PC-3 (cell line): Measurements from ENCODE around the gene BCL11A. TPM values are rescaled to one million over a fixed set of nuclear protein-coding genes. Genes with fewer than 3 reads are reported as not detected.

Experiments used
- ATAC-seq: fragments of 200-7000 bp; cut with Tn5 transposase; 2 replicates; pipeline ENCODE4 v1.9.1; 2020; ENCODE audit warnings: mild to moderate bottlenecking, moderate library complexity
- BruUV-seq: library from RNA; stranded (reverse); fragments of 400-500 nt; replicated peaks from 2 replicates; lab custom pipeline; 2021; lab: Mats Ljungman, UMichigan
- CTCF ChIA-PET: fragments of 300-600 bp; sonication (Branson Sonifier 250); formaldehyde crosslinking; loops from one replicate; lab custom pipeline; 2022; ENCODE audit warnings: antibody characterized with exemption; lab: Charles Lee
- POLR2A ChIA-PET: fragments of 300-600 bp; sonication (Branson Sonifier 250); formaldehyde crosslinking; loops from one replicate; lab custom pipeline; 2022; ENCODE audit warnings: antibody characterized with exemption; ENCODE audit not compliant: unreplicated experiment; lab: Charles Lee
- DNase-seq: peaks from one replicate; pipeline ENCODE4 v3.0.0-alpha.2; 2015
- H2AFZ ChIP-seq: fragments of 300-600 bp; sonication (generic); 2 replicates; pipeline ENCODE4 v1.6.0; 2016; ENCODE audit warnings: antibody characterized with exemption, low read length
- H3F3A ChIP-seq: fragments of 300-600 bp; sonication (generic); one replicate; pipeline ENCODE4 v1.6.0; 2017; ENCODE audit warnings: antibody characterized with exemption, low read length, control low read depth, mild to moderate bottlenecking; ENCODE audit not compliant: unreplicated experiment
- H3K27ac ChIP-seq: fragments of 300-600 bp; sonication (generic); 2 replicates; pipeline ENCODE4 v1.5.1; 2016; ENCODE audit warnings: mild to moderate bottlenecking, low read length
- H3K27me3 ChIP-seq: fragments of 300-600 bp; sonication (generic); 2 replicates; pipeline ENCODE4 v1.6.1; 2016; ENCODE audit warnings: low read length, mixed read lengths
- H3K36me3 ChIP-seq: fragments of 300-600 bp; sonication (generic); 2 replicates; pipeline ENCODE4 v1.6.1; 2016; ENCODE audit warnings: low read depth, mixed run types, low read length, mixed read lengths
- H3K4me1 ChIP-seq: fragments of 300-600 bp; sonication (generic); 2 replicates; pipeline ENCODE4 v1.5.1; 2016; ENCODE audit warnings: low read length; ENCODE audit not compliant: insufficient read depth
- H3K4me2 ChIP-seq: fragments of 300-600 bp; sonication (generic); 2 replicates; pipeline ENCODE4 v1.6.0; 2016; ENCODE audit warnings: low read length
- H3K4me3 ChIP-seq: fragments of 300-600 bp; sonication (generic); 2 replicates; pipeline ENCODE4 v1.5.1; 2016; ENCODE audit warnings: mild to moderate bottlenecking, low read length, mixed read lengths
- H3K79me2 ChIP-seq: fragments of 300-600 bp; sonication (generic); 2 replicates; pipeline ENCODE4 v1.6.1; 2017; ENCODE audit warnings: low read length, mixed read lengths
- H3K9ac ChIP-seq: fragments of 300-600 bp; sonication (generic); 2 replicates; pipeline ENCODE4 v1.6.0; 2016; ENCODE audit warnings: mild to moderate bottlenecking, low read length
- H3K9me2 ChIP-seq: fragments of 300-600 bp; sonication (generic); replicated peaks from 2 replicates; pipeline ENCODE4 v1.6.1; 2016; ENCODE audit warnings: mixed run types, low read length, mixed read lengths
- H3K9me3 ChIP-seq: fragments of 300-600 bp; sonication (generic); 2 replicates; pipeline ENCODE4 v1.6.1; 2016; ENCODE audit warnings: low read length, mixed read lengths
- H4K20me1 ChIP-seq: fragments of 300-600 bp; sonication (generic); 2 replicates; pipeline ENCODE4 v1.6.1; 2016; ENCODE audit warnings: low read length, mixed read lengths
- EZH2 ChIP-seq: fragments of 300-600 bp; sonication (generic); IDR thresholded peaks from one replicate; pipeline ENCODE4 v1.6.1; 2017; ENCODE audit warnings: antibody characterized with exemption, mild to moderate bottlenecking, low read length; ENCODE audit not compliant: unreplicated experiment
- EZH2phosphoT487 ChIP-seq: fragments of 300-600 bp; sonication (generic); IDR thresholded peaks from 2 replicates; pipeline ENCODE4 v1.6.1; 2018; ENCODE audit warnings: mild to moderate bottlenecking, antibody characterized with exemption, low read length, borderline replicate concordance
- intact Hi-C: fragments of 100-400 bp; cut with micrococcal nuclease; formaldehyde crosslinking; loops from 2 replicates; pipeline ENCODE4 v1.9.0; 2023
- total RNA-seq: library from RNA; depleted of rRNA; stranded (reverse); fragments of >200 nt; gene quantifications from 2 replicates; pipeline ENCODE4 v1.2.3, GENCODE V29; 2014
- TF ChIP-seq, protein P1 (sequence below): fragments of 300-600 bp; sonication (generic); conservative IDR thresholded peaks from 2 replicates; pipeline ENCODE4 v1.5.1; 2017; ENCODE audit warnings: antibody characterized with exemption, low read depth, mild to moderate bottlenecking, low read length

BCL11A gene
- total RNA-seq, 1 experiment from 2014 or later = 4.6 TPM

DNA sequence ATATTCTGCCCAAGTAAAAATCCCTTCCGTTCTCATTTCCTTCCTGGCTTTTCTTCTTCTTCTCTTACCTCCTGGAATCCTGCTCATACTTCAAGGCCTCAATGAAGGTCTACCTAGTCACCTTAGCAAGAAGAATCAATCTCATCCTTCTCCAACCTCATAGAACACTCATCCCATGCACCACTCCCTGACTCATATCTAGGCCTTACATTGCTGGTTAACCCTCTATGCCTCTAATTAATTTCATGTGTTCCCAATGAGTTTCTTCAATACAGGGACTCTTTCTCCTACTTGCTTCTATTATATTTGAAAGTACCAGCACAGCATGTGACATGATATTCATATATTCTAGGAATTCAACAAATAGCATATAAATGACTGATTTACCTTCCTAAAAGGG, 63.0 kb downstream of the BCL11A start:
- no peaks in the 10 kb centered on the region for H3K9me3 ChIP-seq
- DNase-seq (no peak), ATAC-seq (no peak)
- H3K9ac ChIP-seq = no peak overlapping the region
- H3K4me1 ChIP-seq = peaks cover 3% of the 10 kb centered on the region; the same call in 1 of the 2 replicates
- no peaks in the 10 kb centered on the region for H3K9me2 ChIP-seq
- no peak overlapping the region for H3K4me3 ChIP-seq
- no peak for TF ChIP-seq EZH2
- TF ChIP-seq EZH2phosphoT487 = no peak
- TF ChIP-seq, protein P1, sequence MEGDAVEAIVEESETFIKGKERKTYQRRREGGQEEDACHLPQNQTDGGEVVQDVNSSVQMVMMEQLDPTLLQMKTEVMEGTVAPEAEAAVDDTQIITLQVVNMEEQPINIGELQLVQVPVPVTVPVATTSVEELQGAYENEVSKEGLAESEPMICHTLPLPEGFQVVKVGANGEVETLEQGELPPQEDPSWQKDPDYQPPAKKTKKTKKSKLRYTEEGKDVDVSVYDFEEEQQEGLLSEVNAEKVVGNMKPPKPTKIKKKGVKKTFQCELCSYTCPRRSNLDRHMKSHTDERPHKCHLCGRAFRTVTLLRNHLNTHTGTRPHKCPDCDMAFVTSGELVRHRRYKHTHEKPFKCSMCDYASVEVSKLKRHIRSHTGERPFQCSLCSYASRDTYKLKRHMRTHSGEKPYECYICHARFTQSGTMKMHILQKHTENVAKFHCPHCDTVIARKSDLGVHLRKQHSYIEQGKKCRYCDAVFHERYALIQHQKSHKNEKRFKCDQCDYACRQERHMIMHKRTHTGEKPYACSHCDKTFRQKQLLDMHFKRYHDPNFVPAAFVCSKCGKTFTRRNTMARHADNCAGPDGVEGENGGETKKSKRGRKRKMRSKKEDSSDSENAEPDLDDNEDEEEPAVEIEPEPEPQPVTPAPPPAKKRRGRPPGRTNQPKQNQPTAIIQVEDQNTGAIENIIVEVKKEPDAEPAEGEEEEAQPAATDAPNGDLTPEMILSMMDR = no peak
- H3K79me2 ChIP-seq = no peaks in the 10 kb centered on the region
- intact Hi-C loops = no loop called here
- no peaks in the 10 kb centered on the region for H3K27me3 ChIP-seq
- no peak overlapping the region for H3K4me2 ChIP-seq
- ChIA-PET CTCF (no interaction called here), POLR2A (no interaction called here)
- no peak overlapping the region for H3K27ac ChIP-seq
- BruUV-seq = no TSS peak
- H4K20me1 ChIP-seq = no peaks in the 10 kb centered on the region
- no peak overlapping the region for H2AFZ ChIP-seq
- H3F3A ChIP-seq = no peaks in the 10 kb centered on the region
- no peaks in the 10 kb centered on the region for H3K36me3 ChIP-seq

DNA sequence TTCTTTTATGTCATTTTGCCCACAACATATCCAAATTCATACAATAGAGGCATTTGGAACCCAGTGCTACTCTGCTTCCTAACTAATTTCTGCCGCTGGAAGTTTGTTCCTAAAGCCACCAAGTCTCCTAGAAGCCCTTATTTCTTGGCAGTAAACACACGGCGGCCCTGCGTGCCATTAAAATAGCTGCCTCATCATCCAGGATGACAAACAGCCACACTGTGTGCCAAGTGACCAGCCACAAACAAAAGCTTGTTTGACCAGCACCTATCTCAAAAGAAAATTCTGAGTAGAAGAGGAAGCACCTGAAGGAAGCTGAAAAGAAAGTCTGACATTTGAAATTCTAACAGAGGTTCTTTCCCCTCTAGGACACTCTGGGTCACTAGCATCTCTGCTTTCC, 64.2 kb downstream of the BCL11A start:
- Histone ChIP-seq H3K4me2 (no peak overlapping the region), H3K36me3 (no peaks in the 10 kb centered on the region), H3K9ac (no peak overlapping the region), H3K4me1 (peaks cover 3% of the 10 kb centered on the region; the same call in 1 of the 2 replicates), H3K27ac (no peak overlapping the region), H4K20me1 (no peaks in the 10 kb centered on the region), H3K9me2 (no peaks in the 10 kb centered on the region), H2AFZ (no peak overlapping the region), H3K27me3 (no peaks in the 10 kb centered on the region), H3K4me3 (no peak overlapping the region), H3K9me3 (no peaks in the 10 kb centered on the region), H3F3A (no peaks in the 10 kb centered on the region), H3K79me2 (no peaks in the 10 kb centered on the region)
- POLR2A ChIA-PET = no interaction called here
- TF ChIP-seq, protein P1 = no peak
- TF ChIP-seq EZH2phosphoT487 (no peak), EZH2 (no peak)
- intact Hi-C loops = no loop called here
- peak; percentile 38 for DNase-seq
- CTCF ChIA-PET = no interaction called here
- BruUV-seq = no TSS peak
- ATAC-seq = no peak

DNA sequence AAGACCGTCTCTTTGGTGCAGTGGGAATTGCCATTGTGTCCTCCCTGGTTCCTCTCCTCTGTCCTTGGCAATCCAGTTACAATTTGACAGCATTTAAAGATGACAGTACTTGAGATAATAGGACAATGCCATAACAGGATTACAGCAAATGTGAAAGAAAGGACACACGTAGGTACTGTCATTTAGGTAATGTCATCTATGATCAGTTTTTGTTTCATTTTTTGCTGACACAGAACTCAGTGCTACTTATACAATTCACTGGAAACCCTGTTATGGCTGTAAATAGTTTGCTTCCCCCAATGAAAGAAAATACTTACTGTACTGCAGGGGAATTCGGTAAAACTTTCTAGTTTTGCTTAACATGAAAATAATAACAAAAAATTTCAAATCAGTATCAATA, 65.2 kb downstream of the BCL11A start:
- DNase-seq = no peak
- no peaks in the 10 kb centered on the region for H3K79me2 ChIP-seq
- no peak overlapping the region for H3K9ac ChIP-seq
- H2AFZ ChIP-seq = no peak overlapping the region
- POLR2A ChIA-PET = no interaction called here
- H3F3A ChIP-seq = no peaks in the 10 kb centered on the region
- H3K9me2 ChIP-seq = no peaks in the 10 kb centered on the region
- H3K27me3 ChIP-seq = no peaks in the 10 kb centered on the region
- no peaks in the 10 kb centered on the region for H3K9me3 ChIP-seq
- H3K4me2 ChIP-seq = no peak overlapping the region
- no peaks in the 10 kb centered on the region for H3K36me3 ChIP-seq
- CTCF ChIA-PET = no interaction called here
- H4K20me1 ChIP-seq = no peaks in the 10 kb centered on the region
- no peak for ATAC-seq
- H3K27ac ChIP-seq = no peak overlapping the region
- peaks cover 3% of the 10 kb centered on the region; the same call in 1 of the 2 replicates for H3K4me1 ChIP-seq
- BruUV-seq = no TSS peak
- TF ChIP-seq EZH2phosphoT487 (no peak), EZH2 (no peak)
- TF ChIP-seq, protein P1 = no peak
- intact Hi-C loops = no loop called here
- H3K4me3 ChIP-seq = no peak overlapping the region
